Spleen (tissue), 11 donors: ENCODE data around the gene PSMD5. TPM values are rescaled to one million over a fixed set of nuclear protein-coding genes. Genes with fewer than 3 reads are reported as not detected.

Source experiments
- DNase-seq: peaks from one replicate; pipeline ENCODE4 v3.0.0-alpha.2; 2020
- H3K27ac ChIP-seq, 8 donors: fragments of 200-600 bp; sonication (generic) in 7 of 8; 1 replicate in 4 of 8; 2 replicates in 4 of 8; pipeline versions ENCODE4 v1.5.0 to v1.8.0; 2016 to 2021; ENCODE audit warnings: inconsistent platforms in 4 of 8, mild to moderate bottlenecking in 4 of 8, moderate library complexity in 1 of 8
- H3K27me3 ChIP-seq, 7 donors: fragments of 200-600 bp; sonication (generic) in 6 of 7; replicated peaks in 1 of 7; 1 replicate in 4 of 7; 2 replicates in 3 of 7; pipeline versions ENCODE4 v1.5.0 to v1.8.0; 2016 to 2021; ENCODE audit warnings: inconsistent platforms in 3 of 7, mild to moderate bottlenecking in 1 of 7
- H3K36me3 ChIP-seq, 6 donors: fragments of 200-600 bp; sonication (generic) in 5 of 6; 1 replicate in 4 of 6; 2 replicates in 2 of 6; pipeline versions ENCODE4 v1.5.0 to v1.8.0; 2016 to 2021; ENCODE audit warnings: inconsistent platforms in 2 of 6
- H3K4me1 ChIP-seq, 6 donors: fragments of 200-600 bp; sonication (generic) in 5 of 6; 1 replicate in 3 of 6; 2 replicates in 3 of 6; pipeline versions ENCODE4 v1.5.0 to v1.8.0; 2016 to 2021; ENCODE audit warnings: inconsistent platforms in 3 of 6
- H3K4me3 ChIP-seq, 8 donors: fragments of 200-600 bp; sonication (generic) in 7 of 8; 1 replicate in 4 of 8; 2 replicates in 4 of 8; pipeline versions ENCODE4 v1.5.0 to v1.8.0; 2016 to 2021; ENCODE audit warnings: inconsistent platforms in 4 of 8, mild to moderate bottlenecking in 4 of 8, moderate library complexity in 2 of 8
- H3K9me3 ChIP-seq, 8 donors: fragments of 200-600 bp; sonication (generic) in 7 of 8; 1 replicate in 4 of 8; 2 replicates in 4 of 8; pipeline versions ENCODE4 v1.5.0 to v1.8.0; 2016 to 2021; ENCODE audit warnings: inconsistent platforms in 4 of 8
- POLR2A ChIP-seq, 3 donors: fragments of 450-650 bp; IDR thresholded peaks; one replicate each; pipeline ENCODE4 v1.5.1; 2017; ENCODE audit warnings: antibody characterized with exemption in 3 of 3, mild to moderate bottlenecking in 1 of 3
- POLR2AphosphoS5 ChIP-seq, 3 donors: sonication (generic); formaldehyde crosslinking; IDR thresholded peaks; one replicate each; pipeline ENCODE4 v1.5.1; 2017; ENCODE audit warnings: antibody characterized with exemption in 3 of 3
- WGBS, 5 donors: extraction: QIAGEN DNeasy Blood & Tissue Kit in 3 of 5; methylation state at CpG; one replicate each; pipeline versions ENCODE4 v1.1.5 to v1.1.7; 2013 to 2018; 5-methylcytosine and 5-hydroxymethylcytosine counted together
- intact Hi-C: fragments of 100-400 bp; cut with DNase I; formaldehyde crosslinking; loops from one replicate; pipeline ENCODE4 v1.15.0; 2023; ENCODE audit warnings: low total_unique reads
- polyA plus RNA-seq, 3 donors: library from polyadenylated mRNA; stranded (reverse); fragments of 200-250 nt; gene quantifications; one replicate each; pipeline ENCODE4 v1.2.1, GENCODE V29; 2013
- total RNA-seq, 7 donors: library from RNA; depleted of rRNA in 3 of 7; stranded (reverse); fragments of >200 nt in 3 of 7; fragmentation: NEBNext Ultra II Directional in 4 of 7; extraction: Animal tissue kit (Norgen Biotek cat#: 25700) in 4 of 7; gene quantifications; one replicate each; pipeline versions ENCODE4 v1.1.0 to v1.2.1, GENCODE V29; 2016 to 2021
- TF ChIP-seq, protein P1 (sequence below), 11 experiments: fragments of 200-600 bp in 7 of 11; fragments of 450-650 bp in 4 of 11; sonication (generic) in 4 of 11; IDR thresholded peaks in 8 of 11; conservative IDR thresholded peaks in 3 of 11; 1 replicate in 7 of 11; 2 replicates in 4 of 11; pipeline versions ENCODE4 v1.4.0 to v1.8.0; 2016 to 2021; ENCODE audit warnings: antibody characterized with exemption in 11 of 11, inconsistent platforms in 4 of 11, mild to moderate bottlenecking in 1 of 11
- donor health status: healthy with polysubstance abuse.
- donor health status: DM: no; HTN: no; CAD: no; lungs with moderate emphysema.
- donor health status: DM: no; HTN: no; CAD: no.
- donor health status: Bipolar disorder and iron deficiency.
- donor health status: healthy.
- donor health status: DM: no; HTN: no; CAD: no.
- donor health status: DM: yes; HTN: yes; CAD: no.

The PSMD5 gene
- total and polyA plus RNA-seq, 10 donors = 8.9 to 41.4 (median 31.2) TPM

- Histone ChIP-seq H3K27me3 (no peaks in the 10 kb centered on the region), H3K4me1 (peaks cover 4 to 34% (median 20%) of the 10 kb centered on the region in 6 donors), H3K4me3 (peak overlapping the region; percentile 43 to 75 (median 48)), H3K9me3 (no peaks in the 10 kb centered on the region), H3K36me3 (peaks cover 0 to 79% (median 26%) of the 10 kb centered on the region in 6 donors), H3K27ac (peak overlapping the region; percentile 60 to 94 (median 91))
- TF ChIP-seq POLR2AphosphoS5 (IDR thresholded peaks at IDR 0.05) = peak in 1 of 3 donors; percentile 38
- TF ChIP-seq, protein P1, sequence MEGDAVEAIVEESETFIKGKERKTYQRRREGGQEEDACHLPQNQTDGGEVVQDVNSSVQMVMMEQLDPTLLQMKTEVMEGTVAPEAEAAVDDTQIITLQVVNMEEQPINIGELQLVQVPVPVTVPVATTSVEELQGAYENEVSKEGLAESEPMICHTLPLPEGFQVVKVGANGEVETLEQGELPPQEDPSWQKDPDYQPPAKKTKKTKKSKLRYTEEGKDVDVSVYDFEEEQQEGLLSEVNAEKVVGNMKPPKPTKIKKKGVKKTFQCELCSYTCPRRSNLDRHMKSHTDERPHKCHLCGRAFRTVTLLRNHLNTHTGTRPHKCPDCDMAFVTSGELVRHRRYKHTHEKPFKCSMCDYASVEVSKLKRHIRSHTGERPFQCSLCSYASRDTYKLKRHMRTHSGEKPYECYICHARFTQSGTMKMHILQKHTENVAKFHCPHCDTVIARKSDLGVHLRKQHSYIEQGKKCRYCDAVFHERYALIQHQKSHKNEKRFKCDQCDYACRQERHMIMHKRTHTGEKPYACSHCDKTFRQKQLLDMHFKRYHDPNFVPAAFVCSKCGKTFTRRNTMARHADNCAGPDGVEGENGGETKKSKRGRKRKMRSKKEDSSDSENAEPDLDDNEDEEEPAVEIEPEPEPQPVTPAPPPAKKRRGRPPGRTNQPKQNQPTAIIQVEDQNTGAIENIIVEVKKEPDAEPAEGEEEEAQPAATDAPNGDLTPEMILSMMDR (IDR thresholded peaks at IDR 0.05 in 8 of 11, conservative IDR thresholded peaks at IDR 0.05 in 3 of 11) = peak in 3 of 11 experiments; percentile 8 to 32 (median 26)
- no peak for TF ChIP-seq POLR2A (IDR thresholded peaks at IDR 0.05)
- no peak for DNase-seq
- 7 to 20% (median 15%) methylated on average over 9 to 11 of the region's 11 CpGs for WGBS, 5 donors
- intact Hi-C loops = no loop called here
Measured at GRCh38 chr9:120868339-120868675, 25.6 kb upstream of the PSMD5 start.

DNA sequence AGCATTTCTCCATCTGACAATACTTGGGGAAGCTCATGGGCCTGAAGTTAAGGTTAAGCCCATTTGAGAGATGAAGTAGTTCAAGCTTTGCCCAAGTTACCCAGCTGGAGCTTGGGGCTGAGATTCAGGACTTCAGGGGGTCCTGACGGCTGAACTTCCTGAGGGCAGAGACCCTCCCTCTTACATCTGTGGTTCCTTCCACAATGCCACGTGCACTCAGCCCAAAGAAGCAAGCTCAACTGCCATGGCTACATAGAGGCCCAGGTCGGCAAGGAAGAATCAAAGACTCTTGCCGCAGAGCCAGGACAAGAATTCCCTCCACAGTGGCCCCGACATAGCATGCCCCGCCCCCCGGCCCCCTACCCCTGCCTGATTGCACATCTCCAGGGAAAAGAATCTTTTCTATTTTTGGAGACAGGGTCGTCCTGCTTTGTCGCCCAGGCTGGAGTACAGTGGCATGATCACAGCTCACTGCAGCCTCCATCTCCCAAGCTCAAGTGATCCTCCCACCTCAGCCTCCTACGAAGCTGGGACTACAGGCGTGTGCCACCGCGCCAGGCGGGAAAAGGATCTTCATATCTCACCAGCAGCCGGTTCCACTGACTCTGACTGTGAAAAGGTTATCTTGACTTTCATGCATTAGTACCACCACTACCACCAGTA is 25.1 kb upstream of the PSMD5 start:
- H3K4me1 ChIP-seq = peaks cover 4 to 29% (median 20%) of the 10 kb centered on the region in 6 donors
- H3K27ac ChIP-seq = peak overlapping the region; percentile 60 to 94 (median 91)
- H3K9me3 ChIP-seq = no peaks in the 10 kb centered on the region
- 89 to 94% (median 92%) methylated on average over 14 to 15 of the region's 15 CpGs for WGBS, 5 donors
- peaks cover 0 to 79% (median 28%) of the 10 kb centered on the region in 6 donors for H3K36me3 ChIP-seq
- TF ChIP-seq POLR2A (IDR thresholded peaks at IDR 0.05) (no peak), POLR2AphosphoS5 (IDR thresholded peaks at IDR 0.05) (no peak)
- TF ChIP-seq, protein P1 (IDR thresholded peaks at IDR 0.05 in 8 of 11, conservative IDR thresholded peaks at IDR 0.05 in 3 of 11) = no peak
- H3K4me3 ChIP-seq = peak overlapping the region in 7 of 8 donors; percentile 43 to 75 (median 49)
- intact Hi-C loops = no loop called here
- H3K27me3 ChIP-seq = no peaks in the 10 kb centered on the region
- peak; percentile 80 for DNase-seq

GRCh38 chr9:120866651-120867050 is 23.9 kb upstream of the PSMD5 start:
- peaks cover 0 to 79% (median 33%) of the 10 kb centered on the region in 6 donors for H3K36me3 ChIP-seq
- WGBS, 5 donors = 93 to 100% (median 97%) methylated on average over 3 to 6 of the region's 6 CpGs

DNA sequence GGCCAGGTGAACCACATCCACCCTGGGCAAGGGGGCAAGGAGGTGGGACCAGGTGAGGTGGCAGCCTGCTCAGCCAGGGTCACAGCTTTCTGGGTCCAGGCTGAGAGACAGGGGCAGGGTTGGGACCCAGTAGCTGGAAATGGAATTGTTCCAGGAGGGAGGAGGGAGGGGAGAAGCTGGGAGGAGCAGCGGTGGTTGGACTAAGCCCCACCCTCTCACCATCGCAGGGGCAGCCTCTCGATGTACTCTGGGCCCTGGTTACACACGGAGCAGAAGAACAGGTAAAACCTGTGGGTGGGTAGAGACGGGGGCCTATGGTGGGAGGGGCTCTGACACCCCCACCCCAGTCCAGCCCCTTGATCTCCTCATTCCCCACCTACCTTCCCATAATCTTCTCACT is 23.1 kb upstream of the PSMD5 start:
- TF ChIP-seq POLR2A (IDR thresholded peaks at IDR 0.05) (no peak), POLR2AphosphoS5 (IDR thresholded peaks at IDR 0.05) (no peak)
- TF ChIP-seq, protein P1 (IDR thresholded peaks at IDR 0.05 in 8 of 11, conservative IDR thresholded peaks at IDR 0.05 in 3 of 11) = no peak
- intact Hi-C loops = no loop called here
- peaks cover 4 to 29% (median 20%) of the 10 kb centered on the region in 6 donors for H3K4me1 ChIP-seq
- no peak overlapping the region for H3K4me3 ChIP-seq
- peak overlapping the region in 2 of 8 donors; percentile 9 to 24 for H3K27ac ChIP-seq
- 72 to 94% (median 82%) methylated on average over 5 of the region's 5 CpGs for WGBS, 5 donors
- peaks cover 0 to 82% (median 41%) of the 10 kb centered on the region in 6 donors for H3K36me3 ChIP-seq
- H3K27me3 ChIP-seq = no peaks in the 10 kb centered on the region
- H3K9me3 ChIP-seq = no peaks in the 10 kb centered on the region
- DNase-seq = peak; percentile 56

More at GRCh38 chr9:120866651-120867050, 23.9 kb upstream of the PSMD5 start:
- no peaks in the 10 kb centered on the region for H3K27me3 ChIP-seq
- H3K9me3 ChIP-seq = no peaks in the 10 kb centered on the region
- peaks cover 4 to 29% (median 20%) of the 10 kb centered on the region in 6 donors for H3K4me1 ChIP-seq
- intact Hi-C loops = no loop called here
- peak overlapping the region in 1 of 8 donors; percentile 4 for H3K27ac ChIP-seq
- DNase-seq = peak; percentile 64
- TF ChIP-seq POLR2AphosphoS5 (IDR thresholded peaks at IDR 0.05) = no peak
- TF ChIP-seq, protein P1 (IDR thresholded peaks at IDR 0.05 in 8 of 11, conservative IDR thresholded peaks at IDR 0.05 in 3 of 11) = no peak
- TF ChIP-seq POLR2A (IDR thresholded peaks at IDR 0.05) = no peak
- no peak overlapping the region for H3K4me3 ChIP-seq
